IMR-90 (cell line): ENCODE measurements around the gene BTBD17. TPM values are rescaled to one million over a fixed set of nuclear protein-coding genes. Genes with fewer than 3 reads are reported as not detected.

Experiments used
- ATAC-seq: fragments of 200-7000 bp; cut with Tn5 transposase; 2 replicates; pipeline ENCODE4 v1.9.1; 2020; ENCODE audit warnings: low read depth, mild to moderate bottlenecking, moderate library complexity
- BruUV-seq: library from RNA; stranded (reverse); fragments of 400-500 nt; replicated peaks from 2 replicates; lab custom pipeline; 2021; lab: Mats Ljungman, UMichigan
- CTCF ChIA-PET: fragments of 300-600 bp; formaldehyde crosslinking; extraction: SDS; loops from one replicate; lab custom pipeline; 2021; ENCODE audit warnings: antibody characterized with exemption; lab: Yijun Ruan, JAX
- POLR2A ChIA-PET: fragments of 300-600 bp; sonication (Branson Sonifier 250); formaldehyde crosslinking; loops from one replicate; lab custom pipeline; 2022; ENCODE audit warnings: antibody characterized with exemption; ENCODE audit not compliant: unreplicated experiment; lab: Charles Lee
- DNase-seq: peaks from one replicate; pipeline ENCODE4 v3.0.0; 2013
- H2AFZ ChIP-seq: replicated peaks from 2 replicates; pipeline ENCODE3; 2013; ENCODE audit warnings: low read length, mild to moderate bottlenecking; ENCODE audit not compliant: poor library complexity
- H2AK5ac ChIP-seq: 2 replicates; pipeline ENCODE4 v1.6.1; 2013; ENCODE audit warnings: low read depth, low read length, inconsistent platforms
- H2AK9ac ChIP-seq: replicated peaks from 2 replicates; pipeline ENCODE3; 2013; ENCODE audit warnings: mild to moderate bottlenecking, low read depth, low read length, moderate library complexity; ENCODE audit not compliant: poor library complexity
- H2BK120ac ChIP-seq: 2 replicates; pipeline ENCODE4 v1.6.1; 2013; ENCODE audit warnings: low read depth, low read length, inconsistent platforms
- H2BK15ac ChIP-seq: 3 replicates; pipeline ENCODE4 v1.6.1; 2013; ENCODE audit warnings: low read depth, low read length, inconsistent platforms
- H2BK20ac ChIP-seq: 2 replicates; pipeline ENCODE4 v1.6.1; 2013; ENCODE audit warnings: low read depth, mild to moderate bottlenecking, inconsistent platforms, low read length, moderate library complexity
- H2BK5ac ChIP-seq: 2 replicates; pipeline ENCODE4 v1.6.1; 2013; ENCODE audit warnings: mild to moderate bottlenecking, low read depth, low read length, inconsistent platforms; ENCODE audit not compliant: poor library complexity, severe bottlenecking
- H3K14ac ChIP-seq: replicated peaks from 2 replicates; pipeline ENCODE4 v1.6.1; 2013; ENCODE audit warnings: low read depth, low read length, inconsistent platforms
- H3K18ac ChIP-seq: 2 replicates; pipeline ENCODE4 v1.6.1; 2013; ENCODE audit warnings: low read depth, low read length, control low read depth
- H3K23ac ChIP-seq: 2 replicates; pipeline ENCODE4 v1.6.1; 2013; ENCODE audit warnings: low read depth, low read length, inconsistent platforms
- H3K27ac ChIP-seq: 2 replicates; pipeline ENCODE4 v1.5.1; 2013; ENCODE audit warnings: mild to moderate bottlenecking, control low read depth, low read length; ENCODE audit not compliant: insufficient read depth
- H3K27me3 ChIP-seq: 2 replicates; pipeline ENCODE4 v1.6.1; 2013; ENCODE audit warnings: low read length; ENCODE audit not compliant: control insufficient read depth, insufficient read depth
- H3K36me3 ChIP-seq: 2 replicates; pipeline ENCODE4 v1.6.1; 2013; ENCODE audit warnings: low read length, mixed read lengths; ENCODE audit not compliant: control insufficient read depth, insufficient read depth
- H3K4ac ChIP-seq: 2 replicates; pipeline ENCODE4 v1.6.1; 2013; ENCODE audit warnings: low read depth, low read length, inconsistent platforms
- H3K4me1 ChIP-seq: 2 replicates; pipeline ENCODE4 v1.6.1; 2013; ENCODE audit warnings: low read length, mixed read lengths; ENCODE audit not compliant: control insufficient read depth, insufficient read depth
- H3K4me2 ChIP-seq: 2 replicates; pipeline ENCODE4 v1.6.1; 2013; ENCODE audit warnings: low read depth, mild to moderate bottlenecking, control low read depth, low read length, moderate library complexity
- H3K4me3 ChIP-seq: 2 replicates; pipeline ENCODE4 v1.5.1; 2013; ENCODE audit warnings: low read depth, mild to moderate bottlenecking, control low read depth, low read length, moderate library complexity; ENCODE audit not compliant: insufficient read depth
- H3K56ac ChIP-seq: 2 replicates; pipeline ENCODE4 v1.6.1; 2013; ENCODE audit warnings: low read length, inconsistent platforms; ENCODE audit not compliant: insufficient read depth; ENCODE audit errors: extremely low read depth
- H3K79me1 ChIP-seq, 2 experiments: 2 replicates each; pipeline ENCODE4 v1.6.1; 2013; ENCODE audit warnings: low read length in 2 of 2, inconsistent platforms in 1 of 2, low read depth in 1 of 2
- H3K9ac ChIP-seq: 2 replicates; pipeline ENCODE4 v1.6.1; 2013; ENCODE audit warnings: low read depth, low read length, control low read depth
- H3K9me1 ChIP-seq: 2 replicates; pipeline ENCODE4 v1.6.1; 2013; ENCODE audit warnings: low read length, inconsistent platforms; ENCODE audit not compliant: insufficient read depth
- H3K9me3 ChIP-seq: 2 replicates; pipeline ENCODE4 v1.6.1; 2013; ENCODE audit warnings: low read length; ENCODE audit not compliant: control insufficient read depth, insufficient read depth
- H4K20me1 ChIP-seq: 2 replicates; pipeline ENCODE4 v1.6.1; 2013; ENCODE audit warnings: low read length, inconsistent platforms; ENCODE audit not compliant: insufficient read depth
- H4K5ac ChIP-seq: 2 replicates; pipeline ENCODE4 v1.6.1; 2013; ENCODE audit warnings: mild to moderate bottlenecking, low read depth, low read length, control low read depth
- H4K8ac ChIP-seq, 2 experiments: 2 replicates each; pipeline ENCODE4 v1.6.1; 2013; ENCODE audit warnings: low read depth in 2 of 2, low read length in 2 of 2, control low read depth in 1 of 2, inconsistent platforms in 1 of 2
- H4K91ac ChIP-seq: 2 replicates; pipeline ENCODE4 v1.6.1; 2013; ENCODE audit warnings: low read depth, low read length, inconsistent platforms; ENCODE audit not compliant: insufficient read depth
- BHLHE40 ChIP-seq: fragments of 150-350 bp; IDR thresholded peaks from 2 replicates; pipeline ENCODE4 v1.6.1; 2016; ENCODE audit warnings: mild to moderate bottlenecking, low read depth, low read length
- CEBPB ChIP-seq: IDR thresholded peaks from 2 replicates; pipeline ENCODE4 v1.6.1; 2012; ENCODE audit warnings: low read depth, low read length, improper control_type of control experiment
- CHD1 ChIP-seq: IDR thresholded peaks from 2 replicates; pipeline ENCODE4 v1.6.1; 2012; ENCODE audit warnings: low read depth, low read length, improper control_type of control experiment
- ELK1 ChIP-seq: fragments of 150-350 bp; IDR thresholded peaks from 2 replicates; pipeline ENCODE4 v1.6.1; 2016; ENCODE audit warnings: low read depth, mild to moderate bottlenecking, low read length, moderate library complexity, borderline replicate concordance
- FOS ChIP-seq: fragments of 150-350 bp; IDR thresholded peaks from 2 replicates; pipeline ENCODE4 v1.6.1; 2016; ENCODE audit warnings: low read depth, low read length
- MAFK ChIP-seq: IDR thresholded peaks from 2 replicates; pipeline ENCODE4 v1.6.1; 2012; ENCODE audit warnings: low read depth, low read length, improper control_type of control experiment
- MAZ ChIP-seq: IDR thresholded peaks from 2 replicates; pipeline ENCODE4 v1.6.1; 2012; ENCODE audit warnings: low read depth, mild to moderate bottlenecking, low read length, improper control_type of control experiment, moderate library complexity, borderline replicate concordance
- MXI1 ChIP-seq: IDR thresholded peaks from 2 replicates; pipeline ENCODE4 v1.6.1; 2012; ENCODE audit warnings: low read depth, mild to moderate bottlenecking, low read length, moderate library complexity, borderline replicate concordance
- NFE2L2 ChIP-seq: fragments of 150-350 bp; IDR thresholded peaks from 2 replicates; pipeline ENCODE4 v1.6.1; 2016; ENCODE audit warnings: low read depth, mild to moderate bottlenecking, low read length
- POLR2A ChIP-seq: IDR thresholded peaks from 2 replicates; pipeline ENCODE4 v1.6.1; 2012; ENCODE audit warnings: mild to moderate bottlenecking, low read depth, low read length
- RAD21 ChIP-seq: IDR thresholded peaks from 2 replicates; pipeline ENCODE4 v1.6.1; 2012; ENCODE audit warnings: low read length, improper control_type of control experiment
- RCOR1 ChIP-seq: IDR thresholded peaks from 2 replicates; pipeline ENCODE4 v1.6.1; 2012; ENCODE audit warnings: mild to moderate bottlenecking, low read length, improper control_type of control experiment; ENCODE audit not compliant: insufficient replicate concordance
- RFX5 ChIP-seq: IDR thresholded peaks from 2 replicates; pipeline ENCODE4 v1.8.0; 2012; ENCODE audit warnings: low read depth, mild to moderate bottlenecking, low read length, moderate library complexity
- SMC3 ChIP-seq: fragments of 150-350 bp; IDR thresholded peaks from 2 replicates; pipeline ENCODE4 v1.6.1; 2016; ENCODE audit warnings: low read depth, mild to moderate bottlenecking, antibody characterized with exemption, low read length, moderate library complexity
- WGBS, 2 experiments: methylation state at CpG; one replicate each; pipeline versions ENCODE4 v1.1.5 to v1.1.7; 2013; ENCODE audit warnings: missing lambda C conversion rate in 2 of 2; ENCODE audit not compliant: insufficient read length in 1 of 2; ENCODE audit errors: extremely low coverage in 2 of 2; 5-methylcytosine and 5-hydroxymethylcytosine counted together
- dilution Hi-C: fragments of 300-500 bp; cut with HindIII; formaldehyde crosslinking; loops from one replicate; pipeline ENCODE4 v1.14.3; 2018; ENCODE audit warnings: low sequenced_read_pairs; ENCODE audit not compliant: unreplicated experiment
- in situ Hi-C: fragments of 300-500 bp; cut with MboI; formaldehyde crosslinking; loops from 3 replicates; pipeline ENCODE4 v1.14.3; 2019; ENCODE audit warnings: low sequenced_read_pairs, inconsistent platforms, mixed read lengths
- intact Hi-C: fragments of 100-400 bp; cut with micrococcal nuclease; formaldehyde crosslinking; loops from 2 replicates; pipeline ENCODE4 v1.10.0; 2022
- polyA plus RNA-seq, 3 experiments: library from polyadenylated mRNA; depleted of rRNA; stranded (reverse); fragments of >200 nt; gene quantifications; 2 replicates each; pipeline ENCODE4 v1.2.3, GENCODE V29; 2012; ENCODE audit warnings: low replicate concordance in 1 of 3
- total RNA-seq: library from RNA; depleted of rRNA; stranded (reverse); fragments of >200 nt; gene quantifications from 2 replicates; pipeline ENCODE4 v1.2.3, GENCODE V29; 2012
- TF ChIP-seq, protein P1 (sequence below): conservative IDR thresholded peaks from 2 replicates; pipeline ENCODE4 v1.5.1; 2012; ENCODE audit warnings: mild to moderate bottlenecking, low read depth, low read length, improper control_type of control experiment

The BTBD17 gene
- total and polyA plus RNA-seq, 2 of the 4 experiments (the other 2 are of a cell fraction): not detected

DNA sequence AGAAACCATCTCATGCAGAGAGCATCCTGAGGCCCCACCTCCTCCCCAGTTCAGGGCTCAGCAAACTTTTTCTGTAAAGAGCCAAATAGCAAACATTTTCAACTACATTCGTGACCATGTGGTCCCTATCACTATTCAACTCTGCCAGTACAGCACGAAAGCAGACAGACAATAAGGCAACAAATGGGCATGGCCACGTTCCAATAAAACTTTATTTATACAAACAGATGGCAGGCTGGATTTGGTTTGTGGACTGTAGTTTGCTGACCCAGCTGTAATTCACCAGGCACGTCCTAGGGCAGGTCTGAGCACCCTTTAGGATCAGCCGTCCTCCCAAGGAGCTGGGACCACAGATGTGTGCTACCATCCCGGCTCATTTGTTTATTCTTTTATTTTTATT lies 43.1 kb upstream of the BTBD17 start:
- no peaks in the 10 kb centered on the region for H3K36me3 ChIP-seq
- no peaks in the 10 kb centered on the region for H3K9me1 ChIP-seq
- H2BK120ac ChIP-seq: no peak overlapping the region
- H2BK20ac ChIP-seq: no peak overlapping the region
- no peaks in the 10 kb centered on the region for H3K4me1 ChIP-seq
- ATAC-seq (no peak), DNase-seq (no peak)
- in situ Hi-C loops (no loop called here), dilution Hi-C loops (no loop called here), intact Hi-C loops (no loop called here)
- no peak overlapping the region for H2AK9ac ChIP-seq
- TF ChIP-seq NFE2L2 (no peak), MAFK (no peak), SMC3 (no peak), FOS (no peak), POLR2A (no peak), ELK1 (no peak), RAD21 (no peak), MXI1 (no peak), CEBPB (no peak), RCOR1 (no peak), RFX5 (no peak), MAZ (no peak), CHD1 (no peak), BHLHE40 (no peak)
- TF ChIP-seq, protein P1, sequence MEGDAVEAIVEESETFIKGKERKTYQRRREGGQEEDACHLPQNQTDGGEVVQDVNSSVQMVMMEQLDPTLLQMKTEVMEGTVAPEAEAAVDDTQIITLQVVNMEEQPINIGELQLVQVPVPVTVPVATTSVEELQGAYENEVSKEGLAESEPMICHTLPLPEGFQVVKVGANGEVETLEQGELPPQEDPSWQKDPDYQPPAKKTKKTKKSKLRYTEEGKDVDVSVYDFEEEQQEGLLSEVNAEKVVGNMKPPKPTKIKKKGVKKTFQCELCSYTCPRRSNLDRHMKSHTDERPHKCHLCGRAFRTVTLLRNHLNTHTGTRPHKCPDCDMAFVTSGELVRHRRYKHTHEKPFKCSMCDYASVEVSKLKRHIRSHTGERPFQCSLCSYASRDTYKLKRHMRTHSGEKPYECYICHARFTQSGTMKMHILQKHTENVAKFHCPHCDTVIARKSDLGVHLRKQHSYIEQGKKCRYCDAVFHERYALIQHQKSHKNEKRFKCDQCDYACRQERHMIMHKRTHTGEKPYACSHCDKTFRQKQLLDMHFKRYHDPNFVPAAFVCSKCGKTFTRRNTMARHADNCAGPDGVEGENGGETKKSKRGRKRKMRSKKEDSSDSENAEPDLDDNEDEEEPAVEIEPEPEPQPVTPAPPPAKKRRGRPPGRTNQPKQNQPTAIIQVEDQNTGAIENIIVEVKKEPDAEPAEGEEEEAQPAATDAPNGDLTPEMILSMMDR: no peak
- H3K9me3 ChIP-seq: peaks cover 15% of the 10 kb centered on the region
- H3K9ac ChIP-seq: no peak overlapping the region
- ChIA-PET POLR2A (no interaction called here), CTCF (no interaction called here)
- H3K4me2 ChIP-seq: no peak overlapping the region
- H3K18ac ChIP-seq: no peak overlapping the region
- H2AK5ac ChIP-seq: no peak overlapping the region
- H4K5ac ChIP-seq: no peak overlapping the region
- no peak overlapping the region for H2BK5ac ChIP-seq
- H3K4ac ChIP-seq: no peak overlapping the region
- H3K14ac ChIP-seq: no peak overlapping the region
- H3K79me1 ChIP-seq: no peaks in the 10 kb centered on the region
- H2BK15ac ChIP-seq: no peak overlapping the region
- no CpG with 5 or more reads among the region's 6 CpGs for WGBS, 2 experiments
- no peak overlapping the region for H3K23ac ChIP-seq
- no peaks in the 10 kb centered on the region for H4K20me1 ChIP-seq
- H3K56ac ChIP-seq: no peak overlapping the region
- H3K4me3 ChIP-seq: no peak overlapping the region
- BruUV-seq: no TSS peak
- H3K27ac ChIP-seq: no peak overlapping the region
- no peak overlapping the region for H4K8ac ChIP-seq
- no peaks in the 10 kb centered on the region for H3K27me3 ChIP-seq
- no peak overlapping the region for H4K91ac ChIP-seq
- no peak overlapping the region for H2AFZ ChIP-seq
